A673 (cell line): ENCODE measurements around the gene KCNAB2. TPM values are rescaled to one million over a fixed set of nuclear protein-coding genes. Genes with fewer than 3 reads are reported as not detected.

Source experiments
- BruUV-seq: library from RNA; stranded (reverse); fragments of 400-500 nt; replicated peaks from 2 replicates; lab custom pipeline; 2021; lab: Mats Ljungman, UMichigan
- CTCF ChIA-PET: fragments of 300-600 bp; sonication (Branson Sonifier 250); formaldehyde crosslinking; loops from one replicate; lab custom pipeline; 2022; ENCODE audit warnings: antibody characterized with exemption; lab: Charles Lee
- POLR2A ChIA-PET: fragments of 300-600 bp; sonication (Branson Sonifier 250); formaldehyde crosslinking; loops from one replicate; lab custom pipeline; 2022; ENCODE audit warnings: antibody characterized with exemption; ENCODE audit not compliant: low non-redundant PET; lab: Charles Lee
- DNase-seq: peaks from one replicate; pipeline ENCODE4 v3.0.0-alpha.2; 2015; ENCODE audit warnings: low spot score
- H3K27ac ChIP-seq: fragments of 200-600 bp; sonication (generic); 2 replicates; pipeline ENCODE4 v1.5.1; 2016; ENCODE audit warnings: mixed run types, low read depth, mild to moderate bottlenecking, mixed read lengths, antibody characterized with exemption, low read length; ENCODE audit not compliant: poor library complexity, severe bottlenecking
- H3K27me3 ChIP-seq: fragments of 200-600 bp; sonication (generic); replicated peaks from 2 replicates; pipeline ENCODE4 v1.6.1; 2017; ENCODE audit warnings: mixed run types, low read depth, mild to moderate bottlenecking, mixed read lengths, antibody characterized with exemption, low read length; ENCODE audit not compliant: insufficient read depth, poor library complexity
- H3K36me3 ChIP-seq: fragments of 200-600 bp; sonication (generic); 2 replicates; pipeline ENCODE4 v1.6.1; 2016; ENCODE audit warnings: mixed run types, mild to moderate bottlenecking, mixed read lengths, antibody characterized with exemption, low read length; ENCODE audit not compliant: insufficient read depth, poor library complexity, severe bottlenecking
- H3K4me1 ChIP-seq: fragments of 200-600 bp; sonication (generic); 2 replicates; pipeline ENCODE4 v1.6.1; 2017; ENCODE audit warnings: mixed run types, mild to moderate bottlenecking, mixed read lengths, antibody characterized with exemption, low read length; ENCODE audit not compliant: insufficient read depth, poor library complexity, severe bottlenecking
- H3K4me3 ChIP-seq: fragments of 200-600 bp; sonication (generic); 2 replicates; pipeline ENCODE4 v1.5.1; 2016; ENCODE audit warnings: low read depth, mixed run types, mild to moderate bottlenecking, mixed read lengths, low read length; ENCODE audit not compliant: poor library complexity, severe bottlenecking
- H3K9me3 ChIP-seq: fragments of 200-600 bp; sonication (generic); 2 replicates; pipeline ENCODE4 v1.6.1; 2016; ENCODE audit warnings: mixed run types, low read depth, mild to moderate bottlenecking, mixed read lengths, antibody characterized with exemption, low read length; ENCODE audit not compliant: poor library complexity, severe bottlenecking
- CTCF ChIP-seq: fragments of 300-800, 200-600 bp; sonication (generic); conservative IDR thresholded peaks from 2 replicates; pipeline ENCODE4 v1.5.1; 2017; ENCODE audit warnings: low read depth, mild to moderate bottlenecking, antibody characterized with exemption, low read length, moderate library complexity, mixed read lengths
- EZH2 ChIP-seq: fragments of 200-600 bp; sonication (generic); IDR thresholded peaks from 2 replicates; pipeline ENCODE4 v1.6.1; 2017; ENCODE audit warnings: borderline replicate concordance, low read depth, mild to moderate bottlenecking, mixed read lengths, antibody characterized with exemption, low read length; ENCODE audit not compliant: poor library complexity, severe bottlenecking
- intact Hi-C: fragments of 100-400 bp; cut with micrococcal nuclease; formaldehyde crosslinking; loops from one replicate; pipeline ENCODE4 v1.10.0; 2022; ENCODE audit not compliant: unreplicated experiment
- total RNA-seq: library from RNA; stranded (reverse); gene quantifications from 2 replicates; pipeline ENCODE4 v1.2.3, GENCODE V29; 2021

Gene KCNAB2
- total RNA-seq, 1 experiment from 2014 or later: 6.4 TPM

GRCh38 chr1:6041432-6042062 lies 4.1 kb upstream of the KCNAB2 start:
- Histone ChIP-seq H3K4me3 (no peak overlapping the region), H3K36me3 (no peaks in the 10 kb centered on the region), H3K9me3 (no peaks in the 10 kb centered on the region), H3K4me1 (peaks cover 10% of the 10 kb centered on the region), H3K27ac (no peak overlapping the region), H3K27me3 (no peaks in the 10 kb centered on the region)
- no peak for TF ChIP-seq EZH2
- peak; percentile 85 for TF ChIP-seq CTCF
- no TSS peak for BruUV-seq
- ChIA-PET POLR2A (no interaction called here), CTCF (no interaction called here)
- peak; percentile 41 for DNase-seq
- intact Hi-C loops: no loop called here

GRCh38 chr1:6043561-6043960 lies 2.1 kb upstream of the KCNAB2 start:
- Histone ChIP-seq H3K9me3 (no peaks in the 10 kb centered on the region), H3K36me3 (no peaks in the 10 kb centered on the region), H3K27me3 (no peaks in the 10 kb centered on the region), H3K4me3 (no peak overlapping the region), H3K27ac (no peak overlapping the region), H3K4me1 (no peaks in the 10 kb centered on the region)
- intact Hi-C loops: no loop called here
- ChIA-PET POLR2A (no interaction called here), CTCF (no interaction called here)
- BruUV-seq: no TSS peak
- DNase-seq: no peak
- no peak for TF ChIP-seq CTCF
- no peak for TF ChIP-seq EZH2

- Histone ChIP-seq H3K27me3 (no peaks in the 10 kb centered on the region), H3K4me1 (no peaks in the 10 kb centered on the region), H3K9me3 (no peaks in the 10 kb centered on the region), H3K36me3 (no peaks in the 10 kb centered on the region), H3K27ac (no peak overlapping the region), H3K4me3 (no peak overlapping the region)
- BruUV-seq: no TSS peak
- intact Hi-C loops: no loop called here
- POLR2A ChIA-PET: no interaction called here
- DNase-seq: no peak
- CTCF ChIA-PET: interaction anchor here (0.5 kb wide), 1 partner anchor 67 kb away, joined by 4 read pairs; no protein-coding TSS in a partner anchor
- TF ChIP-seq CTCF (no peak), EZH2 (no peak)
Measured at GRCh38 chr1:6044481-6045109, 1.1 kb upstream of the KCNAB2 start.
